Gastrocnemius medialis (tissue), 4 donors: ENCODE measurements around the gene APC2. TPM values are rescaled to one million over a fixed set of nuclear protein-coding genes. Genes with fewer than 3 reads are reported as not detected.
"Not testable (repeated sequence)": the region's sequence is repeated elsewhere in the genome, so short reads cannot be mapped to it uniquely, and the experiment has no call there.

Experiments
- ATAC-seq, 2 donors: fragments of 150-250 bp; one replicate each; pipeline ENCODE4 v1.9.1; 2016
- DNase-seq, 2 donors: peaks; one replicate each; pipeline ENCODE4 v3.0.0-alpha.2; 2019
- H3K27ac ChIP-seq, 4 donors: fragments of 200-600 bp; sonication (generic); 1 replicate in 1 of 4; 2 replicates in 3 of 4; pipeline ENCODE4 v1.5.1; 2016 to 2018; ENCODE audit warnings: mild to moderate bottlenecking in 2 of 4, moderate library complexity in 1 of 4
- H3K27me3 ChIP-seq, 3 donors: fragments of 200-600 bp; sonication (generic) in 2 of 3; 1 replicate in 1 of 3; 2 replicates in 2 of 3; pipeline versions ENCODE4 v1.5.1 to v1.6.0; 2016 to 2019; ENCODE audit warnings: mild to moderate bottlenecking in 1 of 3, moderate library complexity in 1 of 3
- H3K36me3 ChIP-seq, 2 donors: fragments of 200-600 bp; sonication (generic) in 1 of 2; one replicate each; pipeline ENCODE4 v1.5.1; 2017 to 2018
- H3K4me1 ChIP-seq, 2 donors: fragments of 200-600 bp; sonication (generic) in 1 of 2; one replicate each; pipeline ENCODE4 v1.5.1; 2016 to 2017; ENCODE audit warnings: mild to moderate bottlenecking in 2 of 2
- H3K4me3 ChIP-seq, 4 donors: fragments of 200-600 bp; sonication (generic) in 3 of 4; 1 replicate in 1 of 4; 2 replicates in 3 of 4; pipeline ENCODE4 v1.5.1; 2016 to 2019; ENCODE audit warnings: mild to moderate bottlenecking in 2 of 4
- H3K9me3 ChIP-seq, 3 donors: fragments of 200-600 bp; sonication (generic) in 2 of 3; 1 replicate in 1 of 3; 2 replicates in 2 of 3; pipeline ENCODE4 v1.5.1; 2016 to 2019
- POLR2A ChIP-seq, 2 donors: fragments of 450-650 bp; IDR thresholded peaks; one replicate each; pipeline ENCODE4 v1.6.1; 2017; ENCODE audit warnings: antibody characterized with exemption in 2 of 2, mild to moderate bottlenecking in 2 of 2, moderate library complexity in 2 of 2
- in situ Hi-C, 4 donors: fragments of 200-750 bp; cut with MboI; loops; one replicate each; pipeline versions ENCODE4 v1.15.0 to v1.8.0; 2017; ENCODE audit warnings: low sequenced_read_pairs in 4 of 4
- intact Hi-C: fragments of 100-400 bp; cut with DNase I; formaldehyde crosslinking; loops from one replicate; pipeline ENCODE4 v1.15.1; 2023; ENCODE audit warnings: low total_unique reads
- total RNA-seq, 4 donors: library from RNA; depleted of rRNA; stranded (reverse); fragments of >200 nt; gene quantifications; one replicate each; pipeline versions ENCODE4 v1.1.0 to v1.2.3, GENCODE V29; 2016
- TF ChIP-seq, protein P1 (sequence below), 5 experiments: fragments of 450-650 bp in 3 of 5; fragments of 200-600 bp in 2 of 5; sonication (generic) in 2 of 5; IDR thresholded peaks in 4 of 5; conservative IDR thresholded peaks in 1 of 5; 1 replicate in 4 of 5; 2 replicates in 1 of 5; pipeline ENCODE4 v1.5.1; 2016 to 2019; ENCODE audit warnings: antibody characterized with exemption in 5 of 5, mild to moderate bottlenecking in 3 of 5, moderate library complexity in 3 of 5

The APC2 gene
- total RNA-seq, 4 donors from 2014 or later, result 0.04 TPM; not detected in 3

DNA sequence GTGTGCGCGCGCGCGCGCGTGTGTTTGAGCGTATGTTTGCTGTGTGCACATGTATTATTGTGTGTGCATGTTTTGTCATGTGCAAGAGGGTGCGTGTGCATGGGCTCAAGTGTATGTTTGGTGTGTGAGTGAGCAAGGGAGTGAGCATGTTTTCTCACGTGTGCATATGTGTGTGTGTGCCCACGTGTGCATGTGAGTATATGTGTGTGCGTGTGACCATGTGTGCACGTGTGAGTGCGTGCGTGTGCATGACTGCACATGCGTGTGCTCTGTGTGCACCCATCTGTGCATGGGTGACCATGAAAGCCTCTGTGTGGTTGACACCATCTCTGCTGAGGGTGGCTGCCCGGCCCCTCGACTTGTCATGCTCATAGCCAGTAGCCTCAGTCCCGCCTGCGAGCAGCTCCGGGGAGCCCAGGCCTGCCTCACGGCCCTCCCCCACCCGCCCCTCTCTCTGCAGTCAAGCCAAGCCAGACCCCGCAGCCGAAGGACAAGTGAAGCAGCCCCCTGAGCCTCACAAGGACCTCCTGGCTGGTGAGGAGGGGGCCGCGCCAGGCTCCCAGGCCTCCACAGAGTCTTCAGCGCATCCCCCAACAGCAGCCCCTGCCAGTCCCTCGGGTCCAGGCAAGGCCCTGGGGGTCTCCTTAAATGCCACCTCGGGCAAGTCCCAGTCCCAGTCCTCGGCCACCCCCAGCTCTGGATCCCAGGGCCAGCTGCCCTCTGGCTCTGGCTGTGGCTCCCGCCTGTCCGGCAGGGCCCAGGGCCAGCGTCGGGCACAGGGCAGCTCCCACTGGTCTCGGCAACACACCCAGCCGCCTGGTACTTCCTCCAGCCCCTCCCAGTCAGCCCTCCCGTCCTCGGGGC, 47.0 kb downstream of the APC2 start:
- H3K36me3 ChIP-seq, result no peaks in the 10 kb centered on the region
- in situ Hi-C loops (no loop called here), intact Hi-C loops (no loop called here)

DNA sequence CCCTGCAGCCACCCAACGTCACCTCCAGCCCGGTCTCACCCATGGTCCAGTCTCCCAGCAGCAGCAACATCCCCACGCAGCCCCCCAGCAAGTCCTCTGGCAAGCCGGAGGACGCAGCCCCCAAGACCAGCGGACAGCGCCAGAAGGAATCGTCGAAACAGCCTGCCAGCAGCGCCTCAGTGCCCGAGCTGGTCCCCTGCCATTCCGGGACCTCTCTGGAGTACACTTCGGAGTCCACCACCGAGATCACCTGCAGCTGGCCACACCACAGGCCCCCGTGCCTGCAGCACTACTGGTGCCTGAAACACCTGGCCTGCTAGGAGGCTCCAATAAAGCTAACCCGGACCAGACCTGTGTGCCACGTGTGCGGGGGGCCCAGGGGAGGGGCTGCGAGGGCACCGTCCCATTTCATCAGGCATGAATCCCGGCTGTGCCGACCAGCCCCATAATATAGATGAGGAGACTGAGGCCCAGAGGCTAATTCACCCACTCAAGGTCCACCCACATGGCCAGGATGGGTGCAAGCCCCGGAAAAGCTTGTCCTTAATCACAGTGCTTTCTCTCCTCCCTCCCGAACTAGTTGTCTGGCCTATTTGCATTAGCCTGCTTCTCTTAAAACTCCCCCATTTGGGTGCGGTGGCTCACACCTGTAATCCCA, 47.8 kb downstream of the APC2 start:
- intact Hi-C loops, result no loop called here
- Histone ChIP-seq H3K9me3 (no peaks in the 10 kb centered on the region), H3K4me3 (no peak overlapping the region), H3K27me3 (peaks cover 7 to 17% (median 16%) of the 10 kb centered on the region in 3 donors), H3K4me1 (no peaks in the 10 kb centered on the region), H3K27ac (no peak overlapping the region), H3K36me3 (no peaks in the 10 kb centered on the region)
- DNase-seq (no peak), ATAC-seq (no peak)
- TF ChIP-seq, protein P1, sequence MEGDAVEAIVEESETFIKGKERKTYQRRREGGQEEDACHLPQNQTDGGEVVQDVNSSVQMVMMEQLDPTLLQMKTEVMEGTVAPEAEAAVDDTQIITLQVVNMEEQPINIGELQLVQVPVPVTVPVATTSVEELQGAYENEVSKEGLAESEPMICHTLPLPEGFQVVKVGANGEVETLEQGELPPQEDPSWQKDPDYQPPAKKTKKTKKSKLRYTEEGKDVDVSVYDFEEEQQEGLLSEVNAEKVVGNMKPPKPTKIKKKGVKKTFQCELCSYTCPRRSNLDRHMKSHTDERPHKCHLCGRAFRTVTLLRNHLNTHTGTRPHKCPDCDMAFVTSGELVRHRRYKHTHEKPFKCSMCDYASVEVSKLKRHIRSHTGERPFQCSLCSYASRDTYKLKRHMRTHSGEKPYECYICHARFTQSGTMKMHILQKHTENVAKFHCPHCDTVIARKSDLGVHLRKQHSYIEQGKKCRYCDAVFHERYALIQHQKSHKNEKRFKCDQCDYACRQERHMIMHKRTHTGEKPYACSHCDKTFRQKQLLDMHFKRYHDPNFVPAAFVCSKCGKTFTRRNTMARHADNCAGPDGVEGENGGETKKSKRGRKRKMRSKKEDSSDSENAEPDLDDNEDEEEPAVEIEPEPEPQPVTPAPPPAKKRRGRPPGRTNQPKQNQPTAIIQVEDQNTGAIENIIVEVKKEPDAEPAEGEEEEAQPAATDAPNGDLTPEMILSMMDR (IDR thresholded peaks at IDR 0.05 in 4 of 5, conservative IDR thresholded peaks at IDR 0.05 in 1 of 5), result no peak
- no peak for TF ChIP-seq POLR2A (IDR thresholded peaks at IDR 0.05)
- in situ Hi-C loops, result no loop called here

More for the DNA sequence above, 47.0 kb downstream of the APC2 start:
- no peak overlapping the region for H3K27ac ChIP-seq
- no peaks in the 10 kb centered on the region for H3K9me3 ChIP-seq
- no peak overlapping the region for H3K4me3 ChIP-seq
- TF ChIP-seq, protein P1 (IDR thresholded peaks at IDR 0.05 in 4 of 5, conservative IDR thresholded peaks at IDR 0.05 in 1 of 5), result no peak
- no peak for TF ChIP-seq POLR2A (IDR thresholded peaks at IDR 0.05)
- H3K27me3 ChIP-seq, result peaks cover 6 to 17% (median 16%) of the 10 kb centered on the region in 3 donors
- no peak for ATAC-seq
- no peaks in the 10 kb centered on the region for H3K4me1 ChIP-seq
- DNase-seq, result no peak

DNA sequence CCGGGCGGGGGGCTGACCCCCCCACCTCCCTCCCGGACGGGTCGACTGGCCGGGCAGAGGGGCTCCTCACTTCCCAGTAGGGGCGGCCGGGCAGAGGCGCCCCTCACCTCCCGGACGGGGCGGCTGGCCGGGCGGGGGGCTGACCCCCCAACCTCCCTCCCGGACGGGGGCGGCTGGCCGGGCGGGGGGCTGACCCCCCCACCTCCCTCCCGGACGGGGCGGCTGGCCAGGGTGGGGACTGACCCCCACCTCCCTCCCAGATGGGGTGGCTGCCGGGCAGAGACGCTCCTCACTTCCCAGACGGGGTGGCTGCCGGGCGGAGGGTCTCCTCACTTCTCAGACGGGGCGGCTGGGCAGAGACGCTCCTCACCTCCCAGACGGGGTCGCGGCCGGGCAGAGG, 49.3 kb downstream of the APC2 start:
- H3K36me3 ChIP-seq, H3K4me1 ChIP-seq, DNase-seq, H3K4me3 ChIP-seq, intact Hi-C loops, H3K27ac ChIP-seq, ATAC-seq, in situ Hi-C loops, H3K9me3 ChIP-seq: not testable (repeated sequence)
- peaks cover 12 to 24% (median 16%) of the 10 kb centered on the region in 3 donors for H3K27me3 ChIP-seq

DNA sequence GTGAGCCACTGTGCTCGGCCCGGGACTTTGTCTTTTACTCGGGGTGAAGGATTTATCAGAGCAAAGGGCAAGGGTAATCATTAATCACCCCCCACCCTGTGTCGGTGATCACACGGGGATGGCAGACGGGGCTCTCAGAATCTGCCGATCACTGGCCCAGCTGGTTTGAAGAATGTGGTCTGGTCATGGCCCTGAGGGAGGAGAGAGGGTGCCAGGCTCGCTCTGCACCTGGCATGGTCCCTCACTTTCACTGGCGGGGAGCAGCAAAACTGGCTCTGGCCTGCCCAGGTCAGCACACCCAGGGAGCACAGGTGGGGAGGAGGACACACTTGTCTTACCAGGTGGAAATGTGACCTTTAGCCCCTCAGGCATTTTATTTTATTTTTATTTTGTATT, 51.3 kb downstream of the APC2 start:
- no peak overlapping the region for H3K27ac ChIP-seq
- no peak for DNase-seq
- peaks cover 0 to 9% of the 10 kb centered on the region in 2 donors for H3K4me1 ChIP-seq
- H3K9me3 ChIP-seq, result no peaks in the 10 kb centered on the region
- no peak overlapping the region for H3K4me3 ChIP-seq
- no peak for ATAC-seq
- TF ChIP-seq, protein P1 (IDR thresholded peaks at IDR 0.05 in 4 of 5, conservative IDR thresholded peaks at IDR 0.05 in 1 of 5), result no peak
- no peak for TF ChIP-seq POLR2A (IDR thresholded peaks at IDR 0.05)
- in situ Hi-C loops, result no loop called here
- intact Hi-C loops, result no loop called here
- H3K27me3 ChIP-seq, result peaks cover 12 to 21% (median 16%) of the 10 kb centered on the region in 3 donors
- H3K36me3 ChIP-seq, result no peaks in the 10 kb centered on the region

DNA sequence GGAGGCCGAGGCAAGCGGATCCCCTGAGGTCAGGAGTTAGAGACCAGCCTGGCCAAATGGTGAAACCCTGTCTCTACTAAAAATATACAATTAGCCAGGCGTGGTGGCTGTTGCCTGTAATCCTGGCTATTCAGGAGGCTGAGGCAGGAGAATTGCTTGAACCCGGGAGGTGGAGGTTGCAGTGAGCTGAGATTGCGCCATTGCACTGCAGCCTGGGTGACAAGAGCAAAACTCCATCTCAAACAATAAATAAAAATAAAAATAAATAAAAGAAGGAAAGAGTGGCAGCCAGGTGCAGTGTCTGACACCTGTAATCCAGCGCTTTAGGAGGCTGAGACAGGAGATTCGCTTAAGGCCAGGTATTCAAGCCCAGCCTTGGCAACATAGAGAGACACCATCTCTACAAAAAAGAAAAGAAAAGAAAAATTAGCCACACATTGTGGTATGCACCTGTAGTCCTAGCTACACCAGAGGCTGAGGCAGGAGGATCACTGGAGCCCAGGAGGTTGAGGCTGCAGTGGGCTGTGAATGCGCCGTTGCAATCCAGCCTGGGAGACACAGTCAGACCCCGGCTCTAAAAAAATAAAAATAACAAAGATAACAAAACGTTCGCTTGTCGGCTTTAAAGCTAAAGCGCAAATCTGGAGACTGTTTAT, 52.6 kb downstream of the APC2 start:
- Histone ChIP-seq H3K36me3 (no peaks in the 10 kb centered on the region), H3K27ac (no peak overlapping the region), H3K27me3 (peaks cover 7 to 16% (median 9%) of the 10 kb centered on the region in 3 donors), H3K4me3 (peak overlapping the region in 1 of 4 donors; percentile 32), H3K9me3 (no peaks in the 10 kb centered on the region), H3K4me1 (peaks cover 3 to 15% of the 10 kb centered on the region in 2 donors)
- ATAC-seq, result no peak
- intact Hi-C loops (no loop called here), in situ Hi-C loops (no loop called here)
- DNase-seq, result no peak
- TF ChIP-seq POLR2A (IDR thresholded peaks at IDR 0.05), result no peak
- TF ChIP-seq, protein P1 (IDR thresholded peaks at IDR 0.05 in 4 of 5, conservative IDR thresholded peaks at IDR 0.05 in 1 of 5), result no peak
